AG09309 (cell line): ENCODE data around the gene HIGD1C.
"Not testable (repeated sequence)": the region's sequence is repeated elsewhere in the genome, so short reads cannot be mapped to it uniquely, and the experiment has no call there.

Experiments
- DNase-seq: peaks from one replicate; pipeline ENCODE4 v3.0.0-alpha.2; 2010; ENCODE audit warnings: low read depth
- H3K4me3 ChIP-seq: 2 replicates; pipeline ENCODE4 v1.5.1; 2011; ENCODE audit warnings: mild to moderate bottlenecking, low read depth, low read length, moderate library complexity; ENCODE audit not compliant: control insufficient read depth
- CTCF ChIP-seq: IDR thresholded peaks from 2 replicates; pipeline ENCODE4 v1.5.1; 2011; ENCODE audit warnings: mild to moderate bottlenecking, low read depth, low read length, inconsistent platforms; ENCODE audit not compliant: insufficient read depth, control insufficient read depth; ENCODE audit errors: missing control alignments

HIGD1C gene

GRCh38 chr12:50952510-50952909 lies at the start of gene HIGD1C:
Gene HIGD1C, plus strand, starts transcription at chr12:50952544. Its CDS starts 1,455 bp downstream, at chr12:50953999.
- no peak for DNase-seq
- H3K4me3 ChIP-seq: no peak within 1 kb of the TSS
- TF ChIP-seq CTCF: no peak

- not testable (repeated sequence) for DNase-seq, H3K4me3 ChIP-seq
Observed at GRCh38 chr12:50908479-50908878, 43.9 kb upstream of the HIGD1C start.

GRCh38 chr12:50912361-50912760 lies 40.0 kb upstream of the HIGD1C start:
- not testable (repeated sequence) for H3K4me3 ChIP-seq, DNase-seq

GRCh38 chr12:50913224-50913623 lies 39.1 kb upstream of the HIGD1C start:
- H3K4me3 ChIP-seq: no peak overlapping the region
- no peak for TF ChIP-seq CTCF
- no peak for DNase-seq

- TF ChIP-seq CTCF: no peak
Observed at GRCh38 chr12:50914872-50915484, 37.4 kb upstream of the HIGD1C start.

GRCh38 chr12:50916292-50916691 lies 36.1 kb upstream of the HIGD1C start:
- DNase-seq: no peak
- no peak for TF ChIP-seq CTCF
- no peak overlapping the region for H3K4me3 ChIP-seq

More at GRCh38 chr12:50914872-50915484, 37.4 kb upstream of the HIGD1C start:
- DNase-seq: no peak
- no peak overlapping the region for H3K4me3 ChIP-seq

GRCh38 chr12:50918584-50919316 lies 33.6 kb upstream of the HIGD1C start:
- no peak overlapping the region for H3K4me3 ChIP-seq
- TF ChIP-seq CTCF: no peak
- no peak for DNase-seq

- TF ChIP-seq CTCF: no peak
- DNase-seq: peak; percentile 4
- no peak overlapping the region for H3K4me3 ChIP-seq
Observed at GRCh38 chr12:50922820-50923219, 29.5 kb upstream of the HIGD1C start.
